Body of pancreas (tissue), 4 donors: ENCODE data around the gene AP2A2. TPM values are rescaled to one million over a fixed set of nuclear protein-coding genes. Genes with fewer than 3 reads are reported as not detected.

Experiments used
- ATAC-seq: fragments of 150-250 bp; one replicate; pipeline ENCODE4 v1.9.1; 2016
- DNase-seq, 4 donors: peaks; one replicate each; pipeline ENCODE4 v3.0.0-alpha.2; 2019
- H3K27ac ChIP-seq, 4 donors: fragments of 200-600 bp; sonication (generic); 1 replicate in 3 of 4; 2 replicates in 1 of 4; pipeline versions ENCODE4 v1.5.1 to v1.6.1; 2016 to 2019; ENCODE audit warnings: mild to moderate bottlenecking in 1 of 4, mixed read lengths in 1 of 4, moderate library complexity in 1 of 4
- H3K27me3 ChIP-seq, 2 donors: fragments of 200-600 bp; sonication (generic); one replicate each; pipeline ENCODE4 v1.6.0; 2016; ENCODE audit warnings: mild to moderate bottlenecking in 1 of 2
- H3K36me3 ChIP-seq, 2 donors: fragments of 200-600 bp; sonication (generic); replicated peaks in 1 of 2; 2 replicates each; pipeline ENCODE4 v1.5.1; 2016; ENCODE audit warnings: low read depth in 2 of 2; ENCODE audit not compliant: insufficient read depth in 1 of 2
- H3K4me1 ChIP-seq: fragments of 200-600 bp; sonication (generic); one replicate; pipeline ENCODE4 v1.6.0; 2016
- H3K4me3 ChIP-seq, 2 donors: fragments of 200-600 bp; sonication (generic); 1 replicate in 1 of 2; 2 replicates in 1 of 2; pipeline ENCODE4 v1.5.1; 2016 to 2019
- H3K9me3 ChIP-seq, 3 donors: fragments of 200-600 bp; sonication (generic); 1 replicate in 2 of 3; 2 replicates in 1 of 3; pipeline ENCODE4 v1.5.1; 2016
- POLR2A ChIP-seq, 3 donors: fragments of 450-650 bp; IDR thresholded peaks; one replicate each; pipeline ENCODE4 v1.6.1; 2016; ENCODE audit warnings: antibody characterized with exemption in 3 of 3, mild to moderate bottlenecking in 2 of 3
- WGBS, 2 donors: methylation state at CpG; one replicate each; pipeline ENCODE4 v1.1.5; 2017; 5-methylcytosine and 5-hydroxymethylcytosine counted together
- intact Hi-C: fragments of 100-400 bp; cut with DNase I; formaldehyde crosslinking; loops from one replicate; pipeline ENCODE4 v1.15.1; 2023
- total RNA-seq, 2 donors: library from RNA; depleted of rRNA; stranded (reverse); fragments of >200 nt; gene quantifications; one replicate each; pipeline ENCODE4 v1.1.0, GENCODE V29; 2016
- TF ChIP-seq, protein P1 (sequence below), 7 experiments: fragments of 450-650 bp in 4 of 7; fragments of 200-600 bp in 3 of 7; sonication (generic) in 3 of 7; IDR thresholded peaks; one replicate each; pipeline ENCODE4 v1.5.1; 2016 to 2019; ENCODE audit warnings: antibody characterized with exemption in 7 of 7

The AP2A2 gene
- total RNA-seq, 2 donors from 2014 or later = 40.7 to 77.8 TPM

DNA sequence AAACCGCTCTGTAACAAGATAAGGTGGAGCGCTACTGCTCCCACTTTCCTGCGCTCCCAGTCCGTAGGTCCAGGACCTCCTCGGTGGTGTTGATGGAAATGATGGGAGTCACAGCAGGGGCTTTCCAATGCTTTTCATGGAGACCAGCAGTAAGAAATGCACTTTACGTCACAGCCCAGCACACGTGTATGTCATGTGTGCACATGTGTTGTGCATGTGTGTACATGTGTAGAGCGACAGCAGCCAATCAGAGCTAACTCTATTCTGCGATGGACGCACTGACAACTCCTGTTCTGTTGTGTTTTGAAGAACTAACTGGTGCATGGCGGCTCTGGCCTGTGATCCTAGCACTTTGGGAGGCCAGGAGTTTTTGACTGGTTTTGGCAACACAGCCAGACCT, 16.3 kb upstream of the AP2A2 start:
- ATAC-seq = no peak
- no peak overlapping the region for H3K4me3 ChIP-seq
- H3K27me3 ChIP-seq = no peaks in the 10 kb centered on the region
- no peak for DNase-seq
- WGBS, 2 donors = 85 to 87% methylated on average over 11 of the region's 11 CpGs
- H3K9me3 ChIP-seq = no peaks in the 10 kb centered on the region
- TF ChIP-seq, protein P1, sequence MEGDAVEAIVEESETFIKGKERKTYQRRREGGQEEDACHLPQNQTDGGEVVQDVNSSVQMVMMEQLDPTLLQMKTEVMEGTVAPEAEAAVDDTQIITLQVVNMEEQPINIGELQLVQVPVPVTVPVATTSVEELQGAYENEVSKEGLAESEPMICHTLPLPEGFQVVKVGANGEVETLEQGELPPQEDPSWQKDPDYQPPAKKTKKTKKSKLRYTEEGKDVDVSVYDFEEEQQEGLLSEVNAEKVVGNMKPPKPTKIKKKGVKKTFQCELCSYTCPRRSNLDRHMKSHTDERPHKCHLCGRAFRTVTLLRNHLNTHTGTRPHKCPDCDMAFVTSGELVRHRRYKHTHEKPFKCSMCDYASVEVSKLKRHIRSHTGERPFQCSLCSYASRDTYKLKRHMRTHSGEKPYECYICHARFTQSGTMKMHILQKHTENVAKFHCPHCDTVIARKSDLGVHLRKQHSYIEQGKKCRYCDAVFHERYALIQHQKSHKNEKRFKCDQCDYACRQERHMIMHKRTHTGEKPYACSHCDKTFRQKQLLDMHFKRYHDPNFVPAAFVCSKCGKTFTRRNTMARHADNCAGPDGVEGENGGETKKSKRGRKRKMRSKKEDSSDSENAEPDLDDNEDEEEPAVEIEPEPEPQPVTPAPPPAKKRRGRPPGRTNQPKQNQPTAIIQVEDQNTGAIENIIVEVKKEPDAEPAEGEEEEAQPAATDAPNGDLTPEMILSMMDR (IDR thresholded peaks at IDR 0.05) = no peak
- TF ChIP-seq POLR2A (IDR thresholded peaks at IDR 0.05) = no peak
- H3K27ac ChIP-seq = peak overlapping the region in 1 of 4 donors; percentile 91
- no peaks in the 10 kb centered on the region for H3K36me3 ChIP-seq
- H3K4me1 ChIP-seq = peaks cover 44% of the 10 kb centered on the region
- intact Hi-C loops = no loop called here

DNA sequence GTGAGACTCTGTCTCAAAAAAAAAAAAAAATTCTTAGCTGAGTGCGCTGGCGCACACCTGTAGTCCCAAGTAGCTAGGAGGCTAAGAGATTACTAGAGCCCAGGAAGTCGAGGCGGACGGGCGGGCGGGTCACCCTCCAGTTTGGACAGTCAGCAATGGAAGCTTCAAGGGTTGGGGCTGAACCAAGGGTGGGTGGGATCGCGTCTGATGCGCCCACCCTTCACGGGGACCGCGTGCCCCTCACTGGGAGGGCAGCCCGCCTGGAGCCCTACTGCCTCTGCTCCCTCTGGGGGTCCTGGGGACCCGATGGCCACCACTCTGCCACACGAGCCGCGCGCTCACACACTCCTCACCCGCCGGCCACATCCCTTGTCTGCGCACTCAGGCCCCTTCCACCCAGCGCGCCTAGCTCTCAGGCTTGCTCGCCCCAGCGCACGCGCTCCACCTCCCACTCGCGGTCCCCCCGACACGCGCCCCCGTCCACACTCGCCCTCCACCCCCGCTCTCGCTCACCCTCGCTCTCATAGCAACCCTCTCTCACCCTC, 15.6 kb upstream of the AP2A2 start:
- H3K36me3 ChIP-seq = no peaks in the 10 kb centered on the region
- peak in 2 of 4 donors; percentile 15 to 32 for DNase-seq
- H3K27ac ChIP-seq = peak overlapping the region in 3 of 4 donors; percentile 86 to 91 (median 90)
- TF ChIP-seq, protein P1 (IDR thresholded peaks at IDR 0.05) = no peak
- TF ChIP-seq POLR2A (IDR thresholded peaks at IDR 0.05) = no peak
- peak overlapping the region; percentile 75 to 90 for H3K4me3 ChIP-seq
- peak; percentile 4 for ATAC-seq
- WGBS, 2 donors = 3% methylated on average over 23 to 38 of the region's 38 CpGs
- H3K4me1 ChIP-seq = peaks cover 41% of the 10 kb centered on the region
- H3K27me3 ChIP-seq = no peaks in the 10 kb centered on the region
- intact Hi-C loops = no loop called here
- H3K9me3 ChIP-seq = no peaks in the 10 kb centered on the region

DNA sequence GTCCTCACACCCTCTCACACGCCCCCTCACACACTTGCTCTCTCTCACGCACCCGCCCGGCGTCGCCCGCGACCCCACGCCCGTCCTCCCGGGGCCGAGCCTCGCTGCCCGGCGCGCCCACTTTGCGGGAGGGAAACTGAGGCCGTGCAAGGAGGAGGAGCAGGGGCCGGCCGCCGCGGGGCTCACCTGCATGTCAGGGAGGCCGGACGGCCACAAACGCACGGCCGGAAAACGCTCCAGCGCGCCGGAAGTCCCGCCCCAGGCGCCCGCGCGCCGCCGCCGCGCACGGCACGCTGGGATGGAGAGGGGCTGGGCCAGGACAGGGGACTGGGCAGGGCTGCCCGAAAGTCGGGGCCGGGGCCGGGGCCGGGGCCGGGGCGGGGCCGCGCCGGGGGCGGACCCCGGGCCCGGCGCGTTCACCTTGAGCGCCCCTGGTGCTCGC, 15.1 kb upstream of the AP2A2 start, which contains the start of gene CHID1:
Gene CHID1, minus strand, starts transcription at position 222 of the 442 bp plus-strand sequence. CDS start 5,994 bp downstream, outside the sequence.
- peak within 1 kb of the TSS; percentile 85 to 91 (median 88) for H3K27ac ChIP-seq
- peak in 2 of 3 donors; percentile 49 to 56 for TF ChIP-seq POLR2A (IDR thresholded peaks at IDR 0.05)
- TF ChIP-seq, protein P1 (IDR thresholded peaks at IDR 0.05) = no peak
- intact Hi-C loops = no loop called here

DNA sequence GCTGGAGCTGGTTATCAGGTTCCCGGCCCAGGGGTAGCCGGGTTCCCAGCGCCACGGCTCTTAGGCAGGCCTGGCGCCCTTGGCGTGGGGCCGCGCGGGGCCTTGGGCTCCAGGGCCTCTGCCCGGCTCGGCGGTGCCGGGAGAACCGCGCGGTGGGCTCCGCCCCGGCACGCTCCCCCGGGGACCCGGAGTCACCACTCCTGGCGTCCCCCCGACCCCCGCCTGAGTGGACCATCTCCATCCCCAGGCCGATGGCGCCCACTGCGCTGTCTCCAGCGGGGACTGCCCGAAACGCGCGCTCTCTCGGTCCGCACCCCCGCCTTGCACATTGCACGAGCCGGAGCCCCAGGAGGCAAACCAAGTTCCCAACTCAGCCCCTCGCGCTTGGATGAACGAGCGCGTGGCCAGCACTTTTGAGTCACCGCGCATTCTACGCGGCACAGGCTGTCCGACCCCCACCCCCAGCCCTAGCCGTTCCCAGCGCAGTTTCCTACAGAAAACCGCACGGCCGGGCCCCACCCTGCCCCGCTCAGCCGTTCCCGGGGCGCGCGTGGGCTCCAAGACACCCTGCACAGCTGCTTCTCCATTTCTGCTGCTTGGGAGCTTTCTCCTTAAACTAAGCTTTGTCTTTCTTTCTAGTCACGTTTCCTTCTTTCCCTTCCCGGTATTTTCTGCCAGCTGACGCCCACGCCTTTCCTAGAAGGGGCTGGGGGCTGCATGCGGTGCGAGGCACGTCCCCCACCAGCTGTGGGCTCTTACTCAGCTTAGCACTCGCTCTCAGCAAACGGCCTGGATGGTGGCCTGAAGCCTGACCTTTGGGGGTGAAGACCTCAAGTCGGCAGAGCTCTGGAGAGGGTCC, 14.4 kb upstream of the AP2A2 start:
- intact Hi-C loops = no loop called here
- Histone ChIP-seq H3K36me3 (no peaks in the 10 kb centered on the region), H3K4me3 (peak overlapping the region; percentile 4 to 28), H3K27me3 (no peaks in the 10 kb centered on the region), H3K4me1 (peaks cover 32% of the 10 kb centered on the region), H3K9me3 (no peaks in the 10 kb centered on the region), H3K27ac (peak overlapping the region; percentile 85 to 91 (median 88))
- peak; percentile 33 for ATAC-seq
- WGBS, 2 donors = 14 to 31% methylated on average over 26 to 43 of the region's 68 CpGs
- peak in 3 of 4 donors; percentile 44 to 59 (median 48) for DNase-seq
- TF ChIP-seq POLR2A (IDR thresholded peaks at IDR 0.05) = peak; percentile 30 to 53 (median 53)
- TF ChIP-seq, protein P1 (IDR thresholded peaks at IDR 0.05) = peak in 2 of 7 experiments; percentile 5 to 27

More for the DNA sequence above, 15.1 kb upstream of the AP2A2 start, which contains the start of gene CHID1:
- peaks cover 36% of the 10 kb centered on the region for H3K4me1 ChIP-seq
- no peaks in the 10 kb centered on the region for H3K9me3 ChIP-seq
- no peaks in the 10 kb centered on the region for H3K36me3 ChIP-seq
- no peaks in the 10 kb centered on the region for H3K27me3 ChIP-seq
- peak within 1 kb of the TSS; percentile 75 to 90 for H3K4me3 ChIP-seq
- peak; percentile 88 to 90 (median 89) for DNase-seq
- WGBS, 2 donors = 0 to 1% methylated on average over 3 to 54 of the region's 59 CpGs
- peak; percentile 94 for ATAC-seq
